HCT116 (cell line): ENCODE data around the gene PRELP. TPM values are rescaled to one million over a fixed set of nuclear protein-coding genes. Genes with fewer than 3 reads are reported as not detected.

ENCODE experiments used
- ATAC-seq: fragments of 200-7000 bp; cut with Tn5 transposase; 2 replicates; pipeline ENCODE4 v1.9.1; 2020; ENCODE audit warnings: mild to moderate bottlenecking, moderate library complexity
- BruUV-seq: library from RNA; stranded (reverse); fragments of 400-500 nt; replicated peaks from 2 replicates; lab custom pipeline; 2021; lab: Mats Ljungman, UMichigan
- CTCF ChIA-PET: fragments of 300-600 bp; sonication (Branson Sonifier 250); formaldehyde crosslinking; loops from one replicate; lab custom pipeline; 2021; ENCODE audit warnings: antibody characterized with exemption; lab: Charles Lee
- POLR2A ChIA-PET: fragments of 300-600, 350-600 bp; sonication (Branson Sonifier 250); formaldehyde crosslinking; loops from one replicate; lab custom pipeline; 2021; ENCODE audit warnings: antibody characterized with exemption; lab: Charles Lee
- RAD21 ChIA-PET, 2 experiments: fragments of 300-600 bp; sonication (Branson Sonifier 250); formaldehyde crosslinking; loops; one replicate each; lab custom pipeline; 2023; ENCODE audit warnings: low total read pairs in 2 of 2; ENCODE audit not compliant: uncharacterized antibody in 2 of 2, unreplicated experiment in 2 of 2, low non-redundant PET in 1 of 2; lab: Charles Lee
- DNase-seq: peaks from one replicate; pipeline ENCODE4 v3.0.0-alpha.2; 2010; ENCODE audit warnings: low read depth, low spot score
- H2AFZ ChIP-seq: fragments of 200-600 bp; shearing (Covaris generic), sonication (generic); 2 replicates; pipeline ENCODE4 v1.6.1; 2017; ENCODE audit warnings: low read depth, mixed run types, mixed read lengths, antibody characterized with exemption, low read length; ENCODE audit not compliant: poor library complexity, severe bottlenecking
- H3K27ac ChIP-seq: 2 replicates; pipeline ENCODE4 v1.5.1; 2012; ENCODE audit warnings: low read depth, low read length
- H3K27me3 ChIP-seq: fragments of 200-600 bp; sonication (generic); 2 replicates; pipeline ENCODE4 v1.6.1; 2016; ENCODE audit warnings: mixed run types, low read length, mixed read lengths; ENCODE audit not compliant: insufficient read depth
- H3K36me3 ChIP-seq, 2 experiments: fragments of 200-500 bp in 1 of 2; fragments of 200-600 bp in 1 of 2; sonication (Bioruptor generic) in 1 of 2; sonication (generic) in 1 of 2; 2 replicates each; pipeline versions ENCODE4 v1.5.1 to v1.6.1; 2014 to 2016; ENCODE audit warnings: low read length in 2 of 2, inconsistent platforms in 1 of 2, mixed read lengths in 1 of 2, mixed run types in 1 of 2; ENCODE audit not compliant: insufficient read depth in 2 of 2, control insufficient read depth in 1 of 2
- H3K4me1 ChIP-seq, 2 experiments: fragments of 200-600 bp in 1 of 2; sonication (generic) in 1 of 2; 2 replicates each; pipeline versions ENCODE4 v1.5.1 to v1.6.1; 2012 to 2017; ENCODE audit warnings: low read length in 2 of 2, inconsistent platforms in 1 of 2, mild to moderate bottlenecking in 1 of 2, mixed read lengths in 1 of 2, mixed run types in 1 of 2, moderate library complexity in 1 of 2; ENCODE audit not compliant: insufficient read depth in 2 of 2, control insufficient read depth in 1 of 2
- H3K4me2 ChIP-seq: fragments of 200-600 bp; sonication (generic); 2 replicates; pipeline ENCODE4 v1.6.1; 2017; ENCODE audit warnings: mixed run types, low read length, mixed read lengths
- H3K4me3 ChIP-seq, 2 experiments: fragments of 200-600 bp in 1 of 2; sonication (generic) in 1 of 2; replicated peaks in 1 of 2; 2 replicates each; pipeline ENCODE4 v1.5.1; 2011 to 2016; ENCODE audit warnings: low read length in 2 of 2, control low read depth in 1 of 2, low read depth in 1 of 2, mild to moderate bottlenecking in 1 of 2, mixed read lengths in 1 of 2, mixed run types in 1 of 2
- H3K79me2 ChIP-seq: fragments of 200-600 bp; sonication (generic); 2 replicates; pipeline ENCODE4 v1.6.1; 2017; ENCODE audit warnings: mild to moderate bottlenecking, mixed run types, low read length, moderate library complexity, mixed read lengths; ENCODE audit not compliant: insufficient read depth
- H3K9ac ChIP-seq: fragments of 200-600 bp; sonication (generic); 2 replicates; pipeline ENCODE4 v1.6.1; 2016; ENCODE audit warnings: low read length, mixed read lengths
- H3K9me2 ChIP-seq: fragments of 200-600 bp; sonication (generic), shearing (Covaris generic); 2 replicates; pipeline ENCODE4 v1.6.1; 2017; ENCODE audit warnings: mixed run types, mild to moderate bottlenecking, moderate library complexity; ENCODE audit not compliant: insufficient read depth
- H3K9me3 ChIP-seq, 2 experiments: fragments of 200-500 bp in 1 of 2; fragments of 200-600 bp in 1 of 2; sonication (Bioruptor generic) in 1 of 2; sonication (generic) in 1 of 2; 2 replicates each; pipeline ENCODE4 v1.6.1; 2014 to 2017; ENCODE audit warnings: low read length in 2 of 2, mixed read lengths in 2 of 2, inconsistent platforms in 1 of 2, low read depth in 1 of 2, mild to moderate bottlenecking in 1 of 2, mixed run types in 1 of 2, moderate library complexity in 1 of 2; ENCODE audit not compliant: control insufficient read depth in 1 of 2, insufficient read depth in 1 of 2
- H4K20me1 ChIP-seq: fragments of 200-600 bp; sonication (generic), shearing (Covaris generic); 2 replicates; pipeline ENCODE4 v1.6.1; 2017; ENCODE audit warnings: mixed run types, mild to moderate bottlenecking, moderate library complexity; ENCODE audit not compliant: insufficient read depth
- EGR1 ChIP-seq: IDR thresholded peaks from 2 replicates; pipeline ENCODE4 v1.6.1; 2012; ENCODE audit warnings: low read depth
- JUND ChIP-seq: IDR thresholded peaks from 2 replicates; pipeline ENCODE4 v1.6.1; 2012
- MAX ChIP-seq: IDR thresholded peaks from 2 replicates; pipeline ENCODE4 v1.6.1; 2012
- POLR2A ChIP-seq: IDR thresholded peaks from 2 replicates; pipeline ENCODE4 v1.7.0; 2011; ENCODE audit warnings: borderline replicate concordance; ENCODE audit not compliant: insufficient read depth, insufficient read length; ENCODE audit errors: extremely low read depth
- SIN3A ChIP-seq: IDR thresholded peaks from 2 replicates; pipeline ENCODE4 v1.6.1; 2012; ENCODE audit warnings: low read depth
- SP1 ChIP-seq: IDR thresholded peaks from 2 replicates; pipeline ENCODE4 v1.6.1; 2012; ENCODE audit warnings: low read depth
- SRF ChIP-seq: IDR thresholded peaks from 2 replicates; pipeline ENCODE4 v1.6.1; 2012; ENCODE audit warnings: low read depth
- ZBTB33 ChIP-seq: IDR thresholded peaks from 2 replicates; pipeline ENCODE4 v1.6.1; 2011; ENCODE audit warnings: mild to moderate bottlenecking, low read length, moderate library complexity; ENCODE audit not compliant: insufficient replicate concordance; ENCODE audit errors: extremely low read depth
- ZFX ChIP-seq: fragments of 450-650 bp; IDR thresholded peaks from 2 replicates; pipeline ENCODE4 v1.6.1; 2017
- ZNF274 ChIP-seq: fragments of 200-500 bp; sonication (Bioruptor generic); IDR thresholded peaks from 2 replicates; pipeline ENCODE4 v1.6.1; 2014; ENCODE audit warnings: mild to moderate bottlenecking, low read depth, low read length, inconsistent platforms
- intact Hi-C: fragments of 100-400 bp; cut with micrococcal nuclease; formaldehyde crosslinking; loops from 2 replicates; pipeline ENCODE4 v1.10.0; 2022
- total RNA-seq: library from RNA; stranded (reverse); gene quantifications from one replicate; pipeline ENCODE4 v1.2.1, GENCODE V29; 2021; ENCODE audit not compliant: unreplicated experiment

PRELP gene
- total RNA-seq, 1 experiment from 2014 or later: 0.10 TPM

- RAD21 ChIA-PET: no interaction called here
- H3K36me3 ChIP-seq: no peaks in the 10 kb centered on the region
- no peaks in the 10 kb centered on the region for H3K79me2 ChIP-seq
- TF ChIP-seq SRF: no peak
- TF ChIP-seq JUND: no peak
- no peak for TF ChIP-seq ZBTB33
- TF ChIP-seq MAX: no peak
- TF ChIP-seq EGR1: no peak
- TF ChIP-seq POLR2A: no peak
- TF ChIP-seq SIN3A: no peak
- no peak for TF ChIP-seq SP1
- TF ChIP-seq ZFX: no peak
- no peak for TF ChIP-seq ZNF274
- TF ChIP-seq, all 23 proteins: peak for 0
- ChIA-PET CTCF (interaction anchor here (1.7 kb wide), 1 partner anchor 17 kb away, joined by 4 read pairs; no protein-coding TSS in a partner anchor), POLR2A (no interaction called here)
- no TSS peak for BruUV-seq
- ATAC-seq (no peak), DNase-seq (no peak)
- Histone ChIP-seq H3K4me2 (no peak overlapping the region), H3K4me1 (peaks cover 0 to 13% of the 10 kb centered on the region in 2 experiments; a peak in 1 of 4 replicates), H3K9me3 (no peaks in the 10 kb centered on the region), H3K4me3 (no peak overlapping the region), H4K20me1 (no peaks in the 10 kb centered on the region), H3K9ac (no peak overlapping the region), H3K27me3 (no peaks in the 10 kb centered on the region), H3K27ac (no peak overlapping the region), H3K9me2 (no peaks in the 10 kb centered on the region), H2AFZ (no peak overlapping the region)
- intact Hi-C loops: no loop called here
Observed at GRCh38 chr1:203521074-203521794, 45.6 kb downstream of the PRELP start.
